HEK293 (cell line): ENCODE measurements around the gene MYT1.

Source experiments
- CTCF ChIA-PET: fragments of 350-600 bp; formaldehyde crosslinking; extraction: SDS; loops from one replicate; lab custom pipeline; 2021; ENCODE audit warnings: antibody characterized with exemption; lab: Yijun Ruan, JAX
- POLR2A ChIA-PET: fragments of 300-600 bp; formaldehyde crosslinking; extraction: SDS; loops from one replicate; lab custom pipeline; 2020; ENCODE audit warnings: antibody characterized with exemption, inconsistent platforms; lab: Yijun Ruan, JAX
- H3K27ac ChIP-seq: fragments of 200-500 bp; sonication (Bioruptor generic); 2 replicates; pipeline ENCODE4 v1.5.1; 2014; ENCODE audit warnings: low read depth, low read length, control low read depth, inconsistent platforms; ENCODE audit errors: extremely low read depth
- H3K36me3 ChIP-seq, 2 experiments: fragments of 200-500 bp in 1 of 2; sonication (Bioruptor generic) in 1 of 2; 1 replicate in 1 of 2; 2 replicates in 1 of 2; pipeline ENCODE4 v1.5.1; 2014 to 2017; ENCODE audit warnings: inconsistent platforms in 2 of 2, low read length in 2 of 2; ENCODE audit not compliant: control insufficient read depth in 2 of 2, insufficient read depth in 1 of 2
- H3K4me1 ChIP-seq: fragments of 200-500 bp; sonication (Bioruptor generic); 2 replicates; pipeline ENCODE4 v1.5.1; 2014; ENCODE audit warnings: mild to moderate bottlenecking, low read length, inconsistent platforms; ENCODE audit not compliant: control insufficient read depth, insufficient read depth
- H3K4me3 ChIP-seq: 2 replicates; pipeline ENCODE4 v1.5.1; 2011; ENCODE audit warnings: low read depth, mild to moderate bottlenecking, control low read depth, low read length, moderate library complexity
- H3K9me3 ChIP-seq: fragments of 200-500 bp; sonication (Bioruptor generic); 2 replicates; pipeline ENCODE4 v1.5.1; 2014; ENCODE audit warnings: low read depth, low read length, inconsistent platforms; ENCODE audit not compliant: control insufficient read depth, insufficient read depth
- MZF1 ChIP-seq: fragments of 450-650 bp; formaldehyde crosslinking; IDR thresholded peaks from 2 replicates; pipeline ENCODE4 v1.5.1; 2017; ENCODE audit warnings: missing biosample characterization, missing genetic modification characterization, borderline replicate concordance
- ZNF2 ChIP-seq: fragments of 450-650 bp; formaldehyde crosslinking; IDR thresholded peaks from 2 replicates; pipeline ENCODE4 v1.5.1; 2016; ENCODE audit warnings: missing biosample characterization, missing genetic modification characterization
- ZNF23 ChIP-seq: fragments of 450-650 bp; formaldehyde crosslinking; IDR thresholded peaks from 2 replicates; pipeline ENCODE4 v1.5.1; 2016; ENCODE audit warnings: missing biosample characterization, missing genetic modification characterization, borderline replicate concordance
- ZNF274 ChIP-seq, 2 experiments: fragments of 200-500 bp in 1 of 2; fragments of 450-650 bp in 1 of 2; sonication (Bioruptor generic) in 1 of 2; formaldehyde crosslinking in 1 of 2; IDR thresholded peaks; 2 replicates each; pipeline versions ENCODE4 v1.5.1 to v1.6.1; 2014 to 2016; ENCODE audit warnings: borderline replicate concordance in 1 of 2, inconsistent platforms in 1 of 2, low read length in 1 of 2, missing biosample characterization in 1 of 2, missing genetic modification characterization in 1 of 2
- ZNF529 ChIP-seq: fragments of 450-650 bp; formaldehyde crosslinking; IDR thresholded peaks from 2 replicates; pipeline ENCODE4 v1.5.1; 2017; ENCODE audit warnings: missing genetic modification characterization, missing biosample characterization; ENCODE audit not compliant: insufficient replicate concordance
- ZNF548 ChIP-seq: fragments of 450-650 bp; formaldehyde crosslinking; IDR thresholded peaks from 2 replicates; pipeline ENCODE4 v1.5.1; 2016; ENCODE audit warnings: missing biosample characterization, missing genetic modification characterization
- ZNF560 ChIP-seq: fragments of 450-650 bp; formaldehyde crosslinking; IDR thresholded peaks from 2 replicates; pipeline ENCODE4 v1.5.1; 2017; ENCODE audit warnings: missing biosample characterization, missing genetic modification characterization, borderline replicate concordance
- ZNF792 ChIP-seq: fragments of 450-650 bp; formaldehyde crosslinking; IDR thresholded peaks from 2 replicates; pipeline ENCODE4 v1.5.1; 2016; ENCODE audit warnings: missing biosample characterization, missing genetic modification characterization
- TF ChIP-seq, protein P1 (sequence below): sonication (generic); formaldehyde crosslinking; IDR thresholded peaks from 2 replicates; pipeline ENCODE4 v1.8.1; 2022; ENCODE audit warnings: mild to moderate bottlenecking, moderate library complexity, missing genetic modification reagents
- TF ChIP-seq, protein P2 (sequence below): fragments of 450-650 bp; formaldehyde crosslinking; IDR thresholded peaks from 2 replicates; pipeline ENCODE4 v1.5.1; 2016; ENCODE audit warnings: missing biosample characterization, missing genetic modification characterization
- TF ChIP-seq, protein P3 (sequence below): fragments of 450-650 bp; formaldehyde crosslinking; optimal IDR thresholded peaks from 2 replicates; pipeline ENCODE3; 2016; ENCODE audit warnings: missing biosample characterization, mild to moderate bottlenecking, missing genetic modification characterization
- TF ChIP-seq, protein P4 (sequence below): fragments of 450-650 bp; formaldehyde crosslinking; IDR thresholded peaks from 2 replicates; pipeline ENCODE4 v1.5.1; 2016; ENCODE audit warnings: missing biosample characterization, missing genetic modification characterization
- TF ChIP-seq, protein P5 (sequence below): fragments of 450-650 bp; formaldehyde crosslinking; IDR thresholded peaks from 2 replicates; pipeline ENCODE4 v1.5.1; 2016; ENCODE audit warnings: missing biosample characterization, missing genetic modification characterization
- TF ChIP-seq, protein P6 (sequence below): fragments of 450-650 bp; formaldehyde crosslinking; IDR thresholded peaks from 2 replicates; pipeline ENCODE4 v1.5.1; 2016; ENCODE audit warnings: missing biosample characterization, missing genetic modification characterization
- TF ChIP-seq, protein P7 (sequence below): fragments of 450-650 bp; formaldehyde crosslinking; IDR thresholded peaks from 2 replicates; pipeline ENCODE4; 2016; ENCODE audit warnings: missing biosample characterization, missing genetic modification characterization
- TF ChIP-seq, protein P8 (sequence below): fragments of 450-650 bp; formaldehyde crosslinking; IDR thresholded peaks from 2 replicates; pipeline ENCODE4 v1.5.1; 2016; ENCODE audit warnings: missing biosample characterization, missing genetic modification characterization, borderline replicate concordance

The MYT1 gene

DNA sequence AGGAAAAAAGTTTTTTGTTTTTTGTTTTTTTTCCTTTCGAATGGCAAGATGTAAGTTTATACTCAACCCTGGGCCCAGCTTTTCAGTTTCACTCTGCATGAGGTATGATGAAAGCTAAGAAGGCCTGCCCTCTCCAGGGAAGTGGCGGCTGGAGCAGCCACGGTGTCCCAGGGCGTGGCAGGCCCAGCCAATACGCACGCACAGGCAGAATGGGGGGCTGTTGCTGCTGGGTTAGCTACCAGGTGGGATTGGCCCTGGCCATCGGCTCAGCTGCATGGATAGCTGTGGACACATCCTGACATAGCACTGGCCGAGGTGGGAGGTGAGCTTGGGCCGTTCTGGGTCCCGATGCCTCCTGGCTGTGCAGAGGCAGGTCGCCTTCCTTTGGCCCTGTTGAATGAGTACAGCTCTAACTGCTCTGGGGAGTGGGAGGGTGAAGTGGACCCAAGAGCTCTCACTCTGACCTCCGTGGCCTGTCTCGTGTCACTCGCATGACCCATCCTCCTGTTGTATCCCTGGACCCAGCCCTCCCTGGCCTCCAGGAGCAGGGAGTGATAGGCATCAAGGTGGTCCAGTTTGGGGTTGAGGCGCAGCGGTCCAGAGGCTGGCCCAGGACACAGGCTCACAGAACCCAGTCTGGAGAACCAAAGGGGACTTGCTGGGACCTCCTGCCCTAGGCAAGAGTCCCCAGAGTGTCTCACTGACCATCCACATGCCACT lies 18.1 kb downstream of the MYT1 start:
- Histone ChIP-seq H3K36me3 (no peaks in the 10 kb centered on the region), H3K9me3 (no peaks in the 10 kb centered on the region), H3K4me3 (no peak overlapping the region), H3K27ac (no peak overlapping the region), H3K4me1 (no peaks in the 10 kb centered on the region)
- POLR2A ChIA-PET, result no interaction called here
- CTCF ChIA-PET, result no interaction called here
- TF ChIP-seq, protein P1, sequence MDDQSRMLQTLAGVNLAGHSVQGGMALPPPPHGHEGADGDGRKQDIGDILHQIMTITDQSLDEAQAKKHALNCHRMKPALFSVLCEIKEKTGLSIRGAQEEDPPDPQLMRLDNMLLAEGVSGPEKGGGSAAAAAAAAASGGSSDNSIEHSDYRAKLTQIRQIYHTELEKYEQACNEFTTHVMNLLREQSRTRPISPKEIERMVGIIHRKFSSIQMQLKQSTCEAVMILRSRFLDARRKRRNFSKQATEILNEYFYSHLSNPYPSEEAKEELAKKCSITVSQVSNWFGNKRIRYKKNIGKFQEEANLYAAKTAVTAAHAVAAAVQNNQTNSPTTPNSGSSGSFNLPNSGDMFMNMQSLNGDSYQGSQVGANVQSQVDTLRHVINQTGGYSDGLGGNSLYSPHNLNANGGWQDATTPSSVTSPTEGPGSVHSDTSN (CRISPR knock-in tag), result no peak
- TF ChIP-seq ZNF560 (tag by site-specific recombination), result no peak
- TF ChIP-seq ZNF548 (tag by site-specific recombination), result no peak
- TF ChIP-seq ZNF2, result no peak
- TF ChIP-seq, protein P2, sequence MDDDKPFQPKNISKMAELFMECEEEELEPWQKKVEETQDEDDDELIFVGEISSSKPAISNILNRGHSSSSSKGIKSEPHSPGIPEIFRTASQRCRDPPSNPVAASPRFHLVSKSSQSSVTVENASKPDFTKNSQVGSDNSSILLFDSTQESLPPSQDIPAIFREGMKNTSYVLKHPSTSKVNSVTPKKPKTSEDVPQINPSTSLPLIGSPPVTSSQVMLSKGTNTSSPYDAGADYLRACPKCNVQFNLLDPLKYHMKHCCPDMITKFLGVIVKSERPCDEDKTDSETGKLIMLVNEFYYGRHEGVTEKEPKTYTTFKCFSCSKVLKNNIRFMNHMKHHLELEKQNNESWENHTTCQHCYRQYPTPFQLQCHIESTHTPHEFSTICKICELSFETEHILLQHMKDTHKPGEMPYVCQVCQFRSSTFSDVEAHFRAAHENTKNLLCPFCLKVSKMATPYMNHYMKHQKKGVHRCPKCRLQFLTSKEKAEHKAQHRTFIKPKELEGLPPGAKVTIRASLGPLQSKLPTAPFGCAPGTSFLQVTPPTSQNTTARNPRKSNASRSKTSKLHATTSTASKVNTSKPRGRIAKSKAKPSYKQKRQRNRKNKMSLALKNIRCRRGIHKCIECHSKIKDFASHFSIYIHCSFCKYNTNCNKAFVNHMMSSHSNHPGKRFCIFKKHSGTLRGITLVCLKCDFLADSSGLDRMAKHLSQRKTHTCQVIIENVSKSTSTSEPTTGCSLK (tag by site-specific recombination), result no peak
- TF ChIP-seq, protein P3, sequence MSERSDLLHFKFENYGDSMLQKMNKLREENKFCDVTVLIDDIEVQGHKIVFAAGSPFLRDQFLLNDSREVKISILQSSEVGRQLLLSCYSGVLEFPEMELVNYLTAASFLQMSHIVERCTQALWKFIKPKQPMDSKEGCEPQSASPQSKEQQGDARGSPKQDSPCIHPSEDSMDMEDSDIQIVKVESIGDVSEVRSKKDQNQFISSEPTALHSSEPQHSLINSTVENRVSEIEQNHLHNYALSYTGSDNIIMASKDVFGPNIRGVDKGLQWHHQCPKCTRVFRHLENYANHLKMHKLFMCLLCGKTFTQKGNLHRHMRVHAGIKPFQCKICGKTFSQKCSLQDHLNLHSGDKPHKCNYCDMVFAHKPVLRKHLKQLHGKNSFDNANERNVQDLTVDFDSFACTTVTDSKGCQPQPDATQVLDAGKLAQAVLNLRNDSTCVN, result no peak
- TF ChIP-seq ZNF529 (tag by site-specific recombination), result no peak
- TF ChIP-seq, protein P4, sequence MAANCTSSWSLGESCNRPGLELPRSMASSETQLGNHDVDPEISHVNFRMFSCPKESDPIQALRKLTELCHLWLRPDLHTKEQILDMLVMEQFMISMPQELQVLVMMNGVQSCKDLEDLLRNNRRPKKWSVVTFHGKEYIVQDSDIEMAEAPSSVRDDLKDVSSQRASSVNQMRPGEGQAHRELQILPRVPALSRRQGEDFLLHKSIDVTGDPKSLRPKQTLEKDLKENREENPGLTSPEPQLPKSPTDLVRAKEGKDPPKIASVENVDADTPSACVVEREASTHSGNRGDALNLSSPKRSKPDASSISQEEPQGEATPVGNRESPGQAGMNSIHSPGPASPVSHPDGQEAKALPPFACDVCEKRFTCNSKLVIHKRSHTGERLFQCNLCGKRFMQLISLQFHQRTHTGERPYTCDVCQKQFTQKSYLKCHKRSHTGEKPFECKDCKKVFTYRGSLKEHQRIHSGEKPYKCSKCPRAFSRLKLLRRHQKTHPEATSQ (tag by site-specific recombination), result no peak

DNA sequence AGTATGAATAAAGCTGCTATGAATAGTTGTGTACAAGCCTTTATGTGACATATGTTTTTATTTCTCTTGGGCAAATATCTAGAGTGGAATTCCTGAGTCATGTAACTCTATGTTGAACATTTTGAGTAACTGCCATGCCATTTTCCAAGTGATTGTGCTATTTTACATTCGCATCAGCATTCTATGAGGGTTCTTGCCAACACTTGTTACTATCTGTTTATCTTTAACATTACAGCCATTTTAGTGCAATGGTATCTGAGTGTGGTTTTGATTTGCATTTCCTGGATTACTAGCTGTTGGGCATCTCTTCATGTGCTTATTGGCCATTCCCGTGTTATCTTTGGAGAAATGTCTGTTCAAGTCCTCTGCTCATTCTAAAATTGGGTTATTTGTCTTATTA lies 19.1 kb downstream of the MYT1 start:
- CTCF ChIA-PET, result no interaction called here
- no peaks in the 10 kb centered on the region for H3K9me3 ChIP-seq
- H3K4me1 ChIP-seq, result no peaks in the 10 kb centered on the region
- H3K4me3 ChIP-seq, result no peak overlapping the region
- POLR2A ChIA-PET, result no interaction called here
- no peaks in the 10 kb centered on the region for H3K36me3 ChIP-seq
- H3K27ac ChIP-seq, result no peak overlapping the region
- TF ChIP-seq ZNF792 (tag by site-specific recombination), result no peak
- TF ChIP-seq, protein P5, sequence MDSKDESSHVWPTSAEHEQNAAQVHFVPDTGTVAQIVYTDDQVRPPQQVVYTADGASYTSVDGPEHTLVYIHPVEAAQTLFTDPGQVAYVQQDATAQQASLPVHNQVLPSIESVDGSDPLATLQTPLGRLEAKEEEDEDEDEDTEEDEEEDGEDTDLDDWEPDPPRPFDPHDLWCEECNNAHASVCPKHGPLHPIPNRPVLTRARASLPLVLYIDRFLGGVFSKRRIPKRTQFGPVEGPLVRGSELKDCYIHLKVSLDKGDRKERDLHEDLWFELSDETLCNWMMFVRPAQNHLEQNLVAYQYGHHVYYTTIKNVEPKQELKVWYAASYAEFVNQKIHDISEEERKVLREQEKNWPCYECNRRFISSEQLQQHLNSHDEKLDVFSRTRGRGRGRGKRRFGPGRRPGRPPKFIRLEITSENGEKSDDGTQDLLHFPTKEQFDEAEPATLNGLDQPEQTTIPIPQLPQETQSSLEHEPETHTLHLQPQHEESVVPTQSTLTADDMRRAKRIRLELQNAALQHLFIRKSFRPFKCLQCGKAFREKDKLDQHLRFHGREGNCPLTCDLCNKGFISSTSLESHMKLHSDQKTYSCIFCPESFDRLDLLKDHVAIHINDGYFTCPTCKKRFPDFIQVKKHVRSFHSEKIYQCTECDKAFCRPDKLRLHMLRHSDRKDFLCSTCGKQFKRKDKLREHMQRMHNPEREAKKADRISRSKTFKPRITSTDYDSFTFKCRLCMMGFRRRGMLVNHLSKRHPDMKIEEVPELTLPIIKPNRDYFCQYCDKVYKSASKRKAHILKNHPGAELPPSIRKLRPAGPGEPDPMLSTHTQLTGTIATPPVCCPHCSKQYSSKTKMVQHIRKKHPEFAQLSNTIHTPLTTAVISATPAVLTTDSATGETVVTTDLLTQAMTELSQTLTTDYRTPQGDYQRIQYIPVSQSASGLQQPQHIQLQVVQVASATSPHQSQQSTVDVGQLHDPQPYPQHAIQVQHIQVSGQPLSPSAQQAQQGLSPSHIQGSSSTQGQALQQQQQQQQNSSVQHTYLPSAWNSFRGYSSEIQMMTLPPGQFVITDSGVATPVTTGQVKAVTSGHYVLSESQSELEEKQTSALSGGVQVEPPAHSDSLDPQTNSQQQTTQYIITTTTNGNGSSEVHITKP (tag by site-specific recombination), result no peak
- TF ChIP-seq, protein P6, sequence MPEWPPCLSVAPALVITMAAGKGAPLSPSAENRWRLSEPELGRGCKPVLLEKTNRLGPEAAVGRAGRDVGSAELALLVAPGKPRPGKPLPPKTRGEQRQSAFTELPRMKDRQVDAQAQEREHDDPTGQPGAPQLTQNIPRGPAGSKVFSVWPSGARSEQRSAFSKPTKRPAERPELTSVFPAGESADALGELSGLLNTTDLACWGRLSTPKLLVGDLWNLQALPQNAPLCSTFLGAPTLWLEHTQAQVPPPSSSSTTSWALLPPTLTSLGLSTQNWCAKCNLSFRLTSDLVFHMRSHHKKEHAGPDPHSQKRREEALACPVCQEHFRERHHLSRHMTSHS (tag by site-specific recombination), result no peak
- TF ChIP-seq, protein P7, sequence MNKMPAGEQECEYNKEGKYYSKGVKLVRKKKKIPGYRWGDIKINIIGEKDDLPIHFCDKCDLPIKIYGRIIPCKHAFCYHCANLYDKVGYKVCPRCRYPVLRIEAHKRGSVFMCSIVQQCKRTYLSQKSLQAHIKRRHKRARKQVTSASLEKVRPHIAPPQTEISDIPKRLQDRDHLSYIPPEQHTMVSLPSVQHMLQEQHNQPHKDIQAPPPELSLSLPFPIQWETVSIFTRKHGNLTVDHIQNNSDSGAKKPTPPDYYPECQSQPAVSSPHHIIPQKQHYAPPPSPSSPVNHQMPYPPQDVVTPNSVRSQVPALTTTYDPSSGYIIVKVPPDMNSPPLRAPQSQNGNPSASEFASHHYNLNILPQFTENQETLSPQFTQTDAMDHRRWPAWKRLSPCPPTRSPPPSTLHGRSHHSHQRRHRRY, result no peak
- no peak for TF ChIP-seq ZNF23 (tag by site-specific recombination)
- TF ChIP-seq, protein P8, sequence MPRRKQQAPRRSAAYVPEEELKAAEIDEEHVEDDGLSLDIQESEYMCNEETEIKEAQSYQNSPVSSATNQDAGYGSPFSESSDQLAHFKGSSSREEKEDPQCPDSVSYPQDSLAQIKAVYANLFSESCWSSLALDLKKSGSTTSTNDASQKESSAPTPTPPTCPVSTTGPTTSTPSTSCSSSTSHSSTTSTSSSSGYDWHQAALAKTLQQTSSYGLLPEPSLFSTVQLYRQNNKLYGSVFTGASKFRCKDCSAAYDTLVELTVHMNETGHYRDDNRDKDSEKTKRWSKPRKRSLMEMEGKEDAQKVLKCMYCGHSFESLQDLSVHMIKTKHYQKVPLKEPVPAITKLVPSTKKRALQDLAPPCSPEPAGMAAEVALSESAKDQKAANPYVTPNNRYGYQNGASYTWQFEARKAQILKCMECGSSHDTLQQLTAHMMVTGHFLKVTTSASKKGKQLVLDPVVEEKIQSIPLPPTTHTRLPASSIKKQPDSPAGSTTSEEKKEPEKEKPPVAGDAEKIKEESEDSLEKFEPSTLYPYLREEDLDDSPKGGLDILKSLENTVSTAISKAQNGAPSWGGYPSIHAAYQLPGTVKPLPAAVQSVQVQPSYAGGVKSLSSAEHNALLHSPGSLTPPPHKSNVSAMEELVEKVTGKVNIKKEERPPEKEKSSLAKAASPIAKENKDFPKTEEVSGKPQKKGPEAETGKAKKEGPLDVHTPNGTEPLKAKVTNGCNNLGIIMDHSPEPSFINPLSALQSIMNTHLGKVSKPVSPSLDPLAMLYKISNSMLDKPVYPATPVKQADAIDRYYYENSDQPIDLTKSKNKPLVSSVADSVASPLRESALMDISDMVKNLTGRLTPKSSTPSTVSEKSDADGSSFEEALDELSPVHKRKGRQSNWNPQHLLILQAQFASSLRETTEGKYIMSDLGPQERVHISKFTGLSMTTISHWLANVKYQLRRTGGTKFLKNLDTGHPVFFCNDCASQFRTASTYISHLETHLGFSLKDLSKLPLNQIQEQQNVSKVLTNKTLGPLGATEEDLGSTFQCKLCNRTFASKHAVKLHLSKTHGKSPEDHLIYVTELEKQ (tag by site-specific recombination), result no peak
- TF ChIP-seq ZNF274 (IDR thresholded peaks at IDR 0.05; ENCODE audit: low read length), result no peak
- TF ChIP-seq ZNF274 (tag by site-specific recombination; IDR thresholded peaks at IDR 0.05; ENCODE audit: borderline replicate concordance), result no peak
- TF ChIP-seq MZF1 (tag by site-specific recombination), result no peak
